HepG2 (cell line): ENCODE measurements around the gene COX15. TPM values are rescaled to one million over a fixed set of nuclear protein-coding genes. Genes with fewer than 3 reads are reported as not detected.

Experiments
- ARID4A ChIP-seq: sonication (generic); formaldehyde crosslinking; IDR thresholded peaks from 2 replicates; pipeline ENCODE4 v1.5.0; 2020; ENCODE audit warnings: mild to moderate bottlenecking, missing genetic modification reagents, borderline replicate concordance
- CEBPZ ChIP-seq: IDR thresholded peaks from 2 replicates; pipeline ENCODE4 v1.6.1; 2012; ENCODE audit warnings: low read length, improper control_type of control experiment
- GATAD1 ChIP-seq: IDR thresholded peaks from 2 replicates; pipeline ENCODE4 v1.6.1; 2016; ENCODE audit warnings: missing genetic modification reagents, missing compliant biosample characterization
- MBD4 ChIP-seq: IDR thresholded peaks from 2 replicates; pipeline ENCODE4 v1.6.1; 2012; ENCODE audit warnings: low read length, inconsistent platforms, borderline replicate concordance
- PRPF4 ChIP-seq: fragments of 200-400 bp; formaldehyde crosslinking; IDR thresholded peaks from 2 replicates; pipeline ENCODE4 v1.6.1; 2016; ENCODE audit warnings: low read length, low read depth; ENCODE audit not compliant: poor library complexity, severe bottlenecking
- SP5 ChIP-seq: IDR thresholded peaks from 2 replicates; pipeline ENCODE4 v1.6.1; 2016; ENCODE audit warnings: low read depth, borderline replicate concordance
- ZNF142 ChIP-seq: sonication (generic); formaldehyde crosslinking; IDR thresholded peaks from 2 replicates; pipeline ENCODE4 v1.4.0; 2020; ENCODE audit warnings: missing genetic modification reagents
- ZNF30 ChIP-seq: sonication (generic); formaldehyde crosslinking; IDR thresholded peaks from 2 replicates; pipeline ENCODE4 v1.5.0; 2020; ENCODE audit warnings: mild to moderate bottlenecking, missing genetic modification reagents
- polyA plus RNA-seq, 8 experiments: library from polyadenylated mRNA; depleted of rRNA in 3 of 8; stranded (reverse) in 7 of 8; unstranded in 1 of 8; fragments of >200 nt; fragmentation: Illumina TruSeq in 4 of 8; extraction: Trizol in 4 of 8; gene quantifications; 2 replicates each; pipeline versions ENCODE4 v1.2.1 to v1.2.3, GENCODE V29; 2011 to 2016; ENCODE audit warnings: low read depth in 4 of 8, missing spikeins in 1 of 8, mixed read lengths in 1 of 8; ENCODE audit not compliant: insufficient read depth in 1 of 8
- total RNA-seq, 5 experiments: library from RNA; depleted of rRNA; stranded (reverse); fragments of >200 nt; fragmentation: Illumina TruSeq; extraction: Trizol; gene quantifications; 2 replicates each; pipeline ENCODE4 v1.2.3, GENCODE V29; 2016; ENCODE audit warnings: low read depth in 1 of 5
- TF ChIP-seq, protein P1 (sequence below): sonication (generic); formaldehyde crosslinking; IDR thresholded peaks from 2 replicates; pipeline ENCODE4 v1.4.0; 2020; ENCODE audit warnings: missing genetic modification reagents, borderline replicate concordance

COX15 gene
- total and polyA plus RNA-seq, 2 of the 13 experiments (the other 11 are each of a cell fraction or from before 2014, with no cell fraction given), result 19.2 to 44.7 TPM

- TF ChIP-seq CEBPZ, result no peak
- peak; percentile 73 for TF ChIP-seq SP5 (CRISPR knock-in tag)
- no peak for TF ChIP-seq MBD4
- peak; percentile 91 for TF ChIP-seq GATAD1 (CRISPR knock-in tag)
- TF ChIP-seq ZNF30 (CRISPR knock-in tag), result no peak
- no peak for TF ChIP-seq PRPF4
- TF ChIP-seq ARID4A, result peak; percentile 85
- TF ChIP-seq ZNF142 (CRISPR knock-in tag), result 0 out of 2 replicates have a peak, but pooled peaks have one; percentile 80
- TF ChIP-seq, protein P1, sequence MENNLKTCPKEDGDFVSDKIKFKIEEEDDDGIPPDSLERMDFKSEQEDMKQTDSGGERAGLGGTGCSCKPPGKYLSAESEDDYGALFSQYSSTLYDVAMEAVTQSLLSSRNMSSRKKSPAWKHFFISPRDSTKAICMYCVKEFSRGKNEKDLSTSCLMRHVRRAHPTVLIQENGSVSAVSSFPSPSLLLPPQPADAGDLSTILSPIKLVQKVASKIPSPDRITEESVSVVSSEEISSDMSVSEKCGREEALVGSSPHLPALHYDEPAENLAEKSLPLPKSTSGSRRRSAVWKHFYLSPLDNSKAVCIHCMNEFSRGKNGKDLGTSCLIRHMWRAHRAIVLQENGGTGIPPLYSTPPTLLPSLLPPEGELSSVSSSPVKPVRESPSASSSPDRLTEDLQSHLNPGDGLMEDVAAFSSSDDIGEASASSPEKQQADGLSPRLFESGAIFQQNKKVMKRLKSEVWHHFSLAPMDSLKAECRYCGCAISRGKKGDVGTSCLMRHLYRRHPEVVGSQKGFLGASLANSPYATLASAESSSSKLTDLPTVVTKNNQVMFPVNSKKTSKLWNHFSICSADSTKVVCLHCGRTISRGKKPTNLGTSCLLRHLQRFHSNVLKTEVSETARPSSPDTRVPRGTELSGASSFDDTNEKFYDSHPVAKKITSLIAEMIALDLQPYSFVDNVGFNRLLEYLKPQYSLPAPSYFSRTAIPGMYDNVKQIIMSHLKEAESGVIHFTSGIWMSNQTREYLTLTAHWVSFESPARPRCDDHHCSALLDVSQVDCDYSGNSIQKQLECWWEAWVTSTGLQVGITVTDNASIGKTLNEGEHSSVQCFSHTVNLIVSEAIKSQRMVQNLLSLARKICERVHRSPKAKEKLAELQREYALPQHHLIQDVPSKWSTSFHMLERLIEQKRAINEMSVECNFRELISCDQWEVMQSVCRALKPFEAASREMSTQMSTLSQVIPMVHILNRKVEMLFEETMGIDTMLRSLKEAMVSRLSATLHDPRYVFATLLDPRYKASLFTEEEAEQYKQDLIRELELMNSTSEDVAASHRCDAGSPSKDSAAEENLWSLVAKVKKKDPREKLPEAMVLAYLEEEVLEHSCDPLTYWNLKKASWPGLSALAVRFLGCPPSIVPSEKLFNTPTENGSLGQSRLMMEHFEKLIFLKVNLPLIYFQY, result no peak
Observed at GRCh38 chr10:99732033-99732842, at the start of gene COX15, which contains the start of gene CUTC (continued).
